CD4-positive, alpha-beta T cell treated with Interleukin-21 for 1 hour (primary cell): ENCODE measurements around the gene SMAD5.

ENCODE experiments used
- DNase-seq: peaks from one replicate; pipeline ENCODE4 v3.0.0-alpha.2; 2020

The SMAD5 gene

DNA sequence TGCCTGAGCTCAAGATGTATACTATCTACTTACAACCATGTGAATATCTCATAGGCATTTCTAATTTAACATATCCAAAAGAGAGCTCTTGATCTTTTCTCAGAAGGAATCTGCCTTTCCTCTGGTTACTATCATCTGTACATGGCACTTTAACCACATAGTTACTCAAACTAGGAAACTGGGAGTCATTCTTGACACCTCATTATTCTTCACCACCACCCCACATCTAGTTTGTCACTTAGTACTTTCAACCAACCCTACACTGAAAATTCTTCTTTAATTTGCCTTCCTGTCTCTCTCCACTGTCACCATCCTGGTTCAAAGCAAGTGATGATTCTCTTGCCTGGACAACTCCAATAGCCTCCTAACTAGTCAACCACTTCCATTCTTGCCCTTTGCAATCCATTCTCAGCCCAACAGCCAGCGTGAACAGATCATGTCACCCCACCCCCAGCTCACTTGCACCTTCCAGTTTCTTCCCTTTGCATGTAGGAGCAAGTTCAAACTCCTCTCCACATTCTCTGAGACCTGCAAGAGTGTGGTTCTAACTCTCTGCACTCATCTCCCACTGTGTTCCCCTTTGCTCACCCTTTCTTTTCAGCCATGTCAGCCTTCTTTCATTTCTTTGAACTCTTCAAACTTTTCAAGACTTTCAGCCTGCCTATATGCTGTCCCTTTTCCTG, 17.3 kb upstream of the SMAD5 start:
- DNase-seq: no peak

- DNase-seq: no peak
Measured at GRCh38 chr5:136120529-136120928, 12.1 kb upstream of the SMAD5 start.

DNA sequence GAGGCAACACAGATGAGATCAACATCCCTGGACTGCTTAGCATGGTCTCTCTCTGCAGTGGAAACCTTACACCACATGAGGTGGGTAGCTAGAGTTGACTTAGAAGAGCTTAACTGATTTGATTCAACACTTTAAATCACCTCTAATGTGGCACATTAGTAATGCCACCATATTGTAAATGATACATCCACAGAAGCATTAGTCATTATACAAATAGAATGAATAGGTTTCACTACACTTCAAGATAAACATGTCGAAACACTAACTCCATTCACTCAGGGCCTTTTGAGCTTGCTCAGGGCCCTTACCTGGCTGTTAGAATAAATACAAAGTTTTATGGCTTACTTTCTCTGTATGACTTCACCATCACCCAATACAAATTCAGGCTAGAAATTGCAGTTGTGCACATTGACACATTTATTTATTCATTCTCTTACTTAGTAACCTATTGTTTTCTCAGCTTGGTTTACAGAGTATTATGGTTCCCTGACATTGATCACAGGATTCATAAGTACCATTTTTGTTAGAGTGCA, 9.3 kb upstream of the SMAD5 start:
- DNase-seq: no peak

DNA sequence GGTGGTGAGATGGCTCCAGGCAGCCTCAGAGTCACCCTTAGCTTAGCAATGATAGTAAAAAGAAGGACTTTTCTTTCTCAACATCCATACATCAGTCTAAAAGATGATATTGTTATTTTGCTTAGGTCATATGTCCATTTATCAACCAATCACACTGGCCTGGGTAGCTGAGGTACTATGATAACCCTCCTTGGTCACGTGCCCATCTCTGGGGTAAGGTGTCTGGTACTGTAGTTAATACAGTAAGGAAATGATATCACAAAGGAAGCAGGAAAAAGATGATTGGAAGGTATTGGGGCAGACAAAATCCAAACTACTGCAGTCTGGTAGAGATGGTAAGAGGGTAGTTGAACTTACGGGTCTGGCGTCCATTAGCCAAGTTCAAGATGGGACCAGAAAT, 5.1 kb upstream of the SMAD5 start:
- DNase-seq: no peak

- no peak for DNase-seq
Measured at GRCh38 chr5:136128481-136128880, 4.2 kb upstream of the SMAD5 start.

DNA sequence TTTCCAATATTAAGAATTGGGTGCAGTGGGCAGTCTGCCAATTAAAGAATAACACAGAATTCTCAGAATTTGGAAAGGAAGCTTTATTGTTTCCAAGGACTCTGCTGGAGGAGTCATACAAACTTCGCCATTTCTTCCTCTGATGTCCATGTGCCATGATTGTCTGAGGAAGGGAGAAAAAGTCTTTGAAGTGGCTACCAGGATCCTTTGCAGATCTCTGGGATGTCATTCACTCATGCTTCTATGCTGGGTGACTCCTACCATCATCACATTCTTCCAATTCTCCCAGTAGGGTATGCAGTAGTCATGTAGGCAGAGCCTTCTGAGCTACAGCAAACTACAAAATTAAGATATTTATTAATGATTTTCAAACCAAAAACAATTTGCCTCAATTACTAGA, 3.2 kb upstream of the SMAD5 start:
- no peak for DNase-seq

DNA sequence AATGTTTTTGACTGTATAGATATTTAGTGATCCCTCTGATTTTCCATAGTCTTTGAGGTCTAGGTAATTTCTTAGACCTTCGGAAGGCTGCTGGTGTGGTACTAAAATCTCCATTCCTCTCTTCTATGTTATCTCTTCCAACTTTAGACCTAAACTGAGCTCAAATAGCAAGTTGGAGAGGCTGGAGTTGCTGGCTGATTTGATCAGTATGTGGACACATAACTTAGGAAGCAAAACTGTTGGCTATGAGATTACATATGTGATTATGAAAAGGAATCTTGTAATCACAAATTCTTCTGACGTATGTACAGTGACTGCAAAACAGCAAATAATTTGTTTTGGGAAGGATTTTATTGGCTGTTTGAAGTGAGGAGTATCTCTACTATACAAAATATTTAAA, 2.1 kb upstream of the SMAD5 start:
- no peak for DNase-seq

DNA sequence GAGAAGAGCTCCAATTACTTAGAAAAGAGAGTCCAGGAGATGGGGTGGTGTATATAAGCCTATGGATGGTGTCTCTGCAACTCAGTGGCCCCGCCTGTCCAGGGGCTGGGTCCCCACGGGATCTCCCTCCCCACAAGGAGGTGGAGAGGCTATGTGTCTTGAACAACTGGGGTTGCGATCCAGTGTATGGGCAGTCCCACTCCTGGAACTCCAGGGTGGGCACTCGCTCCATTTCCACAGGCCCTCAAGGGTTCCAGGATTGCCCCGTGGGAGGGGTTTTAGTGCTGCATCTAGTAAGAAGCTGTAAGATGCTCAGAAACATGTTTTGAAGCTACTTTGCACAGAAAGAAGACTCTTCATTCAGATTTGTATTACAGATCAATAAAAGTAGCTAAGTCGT, 558 bp upstream of the SMAD5 start:
- no peak for DNase-seq

GRCh38 chr5:136133222-136133921, 727 bp downstream of the SMAD5 start:
- peak; percentile 21 for DNase-seq

GRCh38 chr5:136133922-136134379, 1.3 kb downstream of the SMAD5 start:
- DNase-seq: peak; percentile 7

DNA sequence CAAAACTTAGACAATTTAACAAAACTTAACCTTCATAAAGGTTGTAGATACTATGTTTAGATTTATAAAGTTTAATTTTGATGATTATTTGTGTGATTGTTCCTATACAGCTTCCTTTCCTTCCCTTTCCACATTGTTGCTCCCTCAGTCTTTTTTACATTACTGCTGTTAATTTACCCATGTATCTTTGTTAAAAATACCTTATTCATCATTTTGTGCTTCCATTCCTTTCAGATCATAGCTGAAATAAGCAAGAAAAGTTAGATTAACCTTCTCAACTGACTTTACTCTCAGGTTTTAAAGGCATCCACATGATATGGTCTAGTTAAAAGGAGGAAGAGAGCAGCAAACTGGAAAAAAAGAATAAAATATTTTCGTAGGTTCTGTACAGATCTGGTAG, 2.0 kb downstream of the SMAD5 start:
- no peak for DNase-seq

GRCh38 chr5:136135536-136135935, 2.9 kb downstream of the SMAD5 start:
- no peak for DNase-seq

GRCh38 chr5:136137497-136138220, 5.0 kb downstream of the SMAD5 start:
- no peak for DNase-seq

DNA sequence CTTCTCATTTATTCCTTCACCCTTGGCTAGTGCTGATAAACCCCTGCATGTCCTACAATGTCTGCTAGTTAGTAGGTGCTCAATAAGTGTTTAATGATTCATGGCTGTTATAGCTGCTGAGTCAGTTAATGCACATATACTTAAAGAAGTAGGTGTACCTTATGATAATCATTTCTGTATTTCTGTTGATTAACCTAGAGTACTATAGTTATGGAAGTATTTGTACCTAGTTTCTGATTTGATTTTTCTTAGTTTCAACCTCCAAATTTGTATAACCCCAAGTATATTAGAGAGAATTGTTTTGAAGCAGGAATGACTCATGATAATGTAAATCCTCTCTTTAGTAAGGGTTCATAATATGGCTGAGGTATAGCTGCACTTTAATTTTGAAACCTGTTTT, 8.9 kb downstream of the SMAD5 start:
- no peak for DNase-seq

DNA sequence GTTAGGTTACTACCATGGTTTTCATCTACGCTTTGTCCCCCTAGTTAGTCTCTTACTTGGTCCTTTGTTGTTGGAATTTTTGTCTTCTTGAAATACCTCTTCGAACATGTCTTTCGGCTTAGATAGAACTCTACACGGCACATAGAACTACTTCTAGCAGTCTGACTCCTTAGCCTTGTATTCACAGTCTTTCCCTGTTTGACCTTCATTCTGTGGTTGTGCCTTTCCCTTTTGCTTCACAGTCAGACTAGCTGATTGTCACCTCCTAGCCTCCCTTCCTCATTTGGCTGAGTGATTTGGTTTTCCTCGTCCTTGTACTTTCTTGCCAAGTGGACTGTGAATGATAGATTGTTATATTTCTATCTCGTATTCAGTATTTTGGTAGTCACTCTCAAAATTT, 10.7 kb downstream of the SMAD5 start:
- DNase-seq: no peak

DNA sequence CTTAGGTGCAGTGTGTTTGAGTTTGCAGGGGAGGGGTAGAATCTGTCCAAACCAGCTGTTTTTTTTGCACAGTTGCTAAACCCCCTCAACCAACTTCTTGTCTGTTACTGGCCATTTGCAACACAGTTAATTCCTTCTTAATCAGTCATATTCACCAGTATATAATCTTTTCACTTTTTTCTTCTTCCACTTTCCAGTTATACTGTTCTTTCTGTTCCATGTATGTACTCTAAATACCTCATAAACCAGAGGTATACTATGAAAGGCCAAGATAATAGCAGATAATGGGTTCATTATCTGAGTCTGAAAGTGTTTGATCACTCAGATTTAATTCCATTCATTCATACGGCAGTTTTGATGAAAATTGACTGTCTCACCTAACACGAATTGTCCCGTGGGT, 11.1 kb downstream of the SMAD5 start:
- DNase-seq: no peak

- no peak for DNase-seq
Measured at GRCh38 chr5:136145030-136145429, 12.4 kb downstream of the SMAD5 start.

GRCh38 chr5:136146201-136146600, 13.6 kb downstream of the SMAD5 start:
- DNase-seq: no peak

DNA sequence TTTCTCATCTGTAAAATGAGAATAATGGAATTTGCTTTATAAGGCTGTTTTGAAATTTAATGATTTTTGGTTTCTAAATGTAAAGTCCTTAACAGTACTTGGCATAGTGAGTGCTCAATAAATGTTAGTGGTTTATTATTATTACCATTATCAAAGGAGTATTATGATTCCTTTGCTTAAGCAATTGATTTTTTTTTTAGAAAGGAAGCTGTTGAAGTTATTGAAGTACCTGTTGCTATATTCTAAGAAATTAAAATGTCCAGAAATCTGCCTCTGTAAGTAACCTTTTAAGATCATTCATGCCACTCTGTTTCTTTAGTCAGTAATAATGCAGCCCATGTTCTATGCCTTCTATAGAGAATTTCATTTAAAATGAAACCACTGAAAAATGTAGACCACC, 15.0 kb downstream of the SMAD5 start:
- no peak for DNase-seq

GRCh38 chr5:136149891-136150290, 17.2 kb downstream of the SMAD5 start:
- no peak for DNase-seq

DNA sequence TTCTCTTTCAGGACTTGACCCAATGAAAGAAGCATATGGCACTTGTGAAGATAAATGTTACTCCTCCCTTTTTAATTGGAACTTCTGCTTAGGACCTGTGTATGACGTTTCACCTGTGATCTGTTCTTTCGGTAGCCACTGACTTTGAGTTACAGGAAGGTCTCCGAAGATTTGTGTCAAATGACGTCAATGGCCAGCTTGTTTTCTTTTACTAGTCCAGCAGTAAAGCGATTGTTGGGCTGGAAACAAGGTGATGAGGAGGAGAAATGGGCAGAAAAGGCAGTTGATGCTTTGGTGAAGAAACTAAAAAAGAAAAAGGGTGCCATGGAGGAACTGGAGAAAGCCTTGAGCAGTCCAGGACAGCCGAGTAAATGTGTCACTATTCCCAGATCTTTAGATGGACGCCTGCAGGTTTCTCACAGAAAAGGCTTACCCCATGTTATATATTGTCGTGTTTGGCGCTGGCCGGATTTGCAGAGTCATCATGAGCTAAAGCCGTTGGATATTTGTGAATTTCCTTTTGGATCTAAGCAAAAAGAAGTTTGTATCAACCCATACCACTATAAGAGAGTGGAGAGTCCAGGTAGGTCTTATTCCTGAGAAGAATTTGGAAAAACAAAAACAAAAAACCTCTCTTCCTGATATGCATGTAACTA, 21.1 kb downstream of the SMAD5 start:
- DNase-seq: no peak

DNA sequence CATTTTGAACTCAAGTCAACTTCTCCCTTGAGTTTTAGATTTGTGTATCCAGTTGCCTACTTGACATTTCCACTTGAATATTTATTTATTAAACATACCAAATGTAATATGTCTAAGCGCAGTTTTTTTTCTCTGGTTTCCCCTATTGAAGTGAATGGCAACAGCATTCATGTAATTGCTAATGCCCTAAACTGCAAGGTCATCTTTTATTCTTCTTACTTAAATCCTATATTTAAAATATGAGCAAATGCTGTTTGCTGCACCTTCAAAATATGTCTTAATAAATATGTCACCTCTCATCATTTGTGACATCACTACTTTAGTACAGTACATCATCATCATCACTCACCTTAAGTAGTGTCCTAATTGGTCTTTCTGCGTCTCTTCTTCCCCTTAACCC, 22.4 kb downstream of the SMAD5 start:
- DNase-seq: no peak

DNA sequence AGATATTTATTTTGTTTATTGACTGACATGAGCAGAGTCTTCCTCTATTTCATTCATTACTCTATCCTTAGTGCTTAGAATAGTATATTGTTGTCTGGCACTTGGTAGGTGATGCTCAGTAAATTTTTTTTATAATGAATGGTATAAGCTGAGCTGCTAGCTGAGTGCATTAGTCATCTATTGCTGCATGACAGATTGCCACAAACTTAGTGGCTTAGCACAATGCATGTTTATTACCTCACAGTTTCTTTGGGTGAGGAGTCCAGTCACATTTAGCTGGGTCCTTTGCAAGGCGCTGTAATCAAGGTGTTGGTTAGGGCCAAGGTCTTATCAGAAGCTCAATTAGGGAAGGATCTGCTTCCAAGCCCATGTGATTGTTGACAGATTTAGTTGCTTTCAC, 23.1 kb downstream of the SMAD5 start:
- DNase-seq: no peak
